Measurements from ENCODE around the gene SSR1. TPM values are rescaled to one million over a fixed set of nuclear protein-coding genes. Genes with fewer than 3 reads are reported as not detected.
A peak's percentile ranks its signal among the peaks of the same experiment; 100 is the strongest.

Gene SSR1
- total RNA-seq, 4 donors from 2014 or later: 39.5 to 122 (median 80.8) TPM

- TF ChIP-seq CTCF (IDR thresholded peaks at IDR 0.05) (peak; percentile 76 to 90 (median 88)), POLR2A (IDR thresholded peaks at IDR 0.05) (no peak)
- WGBS, 2 donors: 5 to 10% methylated on average over 7 of the region's 7 CpGs
- H3K4me1 ChIP-seq: peaks cover 0 to 50% (median 20%) of the 10 kb centered on the region in 3 donors
- peaks cover 26 to 79% (median 31%) of the 10 kb centered on the region in 3 donors for H3K36me3 ChIP-seq
- intact Hi-C loops (cut with DNase I): loop anchor here (10.0 kb wide), 1 partner anchor 559 kb away; no protein-coding TSS in a partner anchor
- H3K4me3 ChIP-seq: no peak overlapping the region
- H3K9me3 ChIP-seq: no peaks in the 10 kb centered on the region
- no peaks in the 10 kb centered on the region for H3K27me3 ChIP-seq
- H3K27ac ChIP-seq: peak overlapping the region; percentile 53 to 80 (median 70)
- DNase-seq: no peak
Observed at GRCh38 chr6:7243179-7243981, 69.6 kb downstream of the SSR1 start.

- Histone ChIP-seq H3K4me3 (no peak overlapping the region), H3K36me3 (peaks cover 20 to 73% (median 25%) of the 10 kb centered on the region in 3 donors), H3K4me1 (peaks cover 3 to 56% (median 20%) of the 10 kb centered on the region in 3 donors), H3K9me3 (no peaks in the 10 kb centered on the region), H3K27ac (peak overlapping the region; percentile 53 to 80 (median 70)), H3K27me3 (no peaks in the 10 kb centered on the region)
- intact Hi-C loops (cut with DNase I): loop anchor here (10.0 kb wide), 1 partner anchor 558 kb away; no protein-coding TSS in a partner anchor
- DNase-seq: no peak
- 63 to 89% methylated on average over 3 to 4 of the region's 4 CpGs for WGBS, 2 donors
- TF ChIP-seq POLR2A (IDR thresholded peaks at IDR 0.05) (no peak), CTCF (IDR thresholded peaks at IDR 0.05) (no peak)
Observed at GRCh38 chr6:7242835-7243178, 70.2 kb downstream of the SSR1 start.

- no peaks in the 10 kb centered on the region for H3K9me3 ChIP-seq
- 66 to 70% methylated on average over 12 to 13 of the region's 13 CpGs for WGBS, 2 donors
- TF ChIP-seq CTCF (IDR thresholded peaks at IDR 0.05) (no peak), POLR2A (IDR thresholded peaks at IDR 0.05) (no peak)
- peaks cover 12 to 68% (median 17%) of the 10 kb centered on the region in 3 donors for H3K36me3 ChIP-seq
- H3K4me1 ChIP-seq: peaks cover 11 to 64% (median 22%) of the 10 kb centered on the region in 3 donors
- no peak for DNase-seq
- H3K27ac ChIP-seq: peak overlapping the region; percentile 53 to 80 (median 70)
- intact Hi-C loops (cut with DNase I): loop anchor here (10.0 kb wide), 1 partner anchor 557 kb away; no protein-coding TSS in a partner anchor
- no peak overlapping the region for H3K4me3 ChIP-seq
- H3K27me3 ChIP-seq: no peaks in the 10 kb centered on the region
Observed at GRCh38 chr6:7241709-7242645, 71.0 kb downstream of the SSR1 start.

- Histone ChIP-seq H3K9me3 (no peaks in the 10 kb centered on the region), H3K36me3 (peaks cover 3 to 61% (median 10%) of the 10 kb centered on the region in 3 donors), H3K4me3 (no peak overlapping the region), H3K27me3 (no peaks in the 10 kb centered on the region), H3K27ac (peak overlapping the region; percentile 51 to 80 (median 70)), H3K4me1 (peaks cover 13 to 72% (median 28%) of the 10 kb centered on the region in 3 donors)
- TF ChIP-seq CTCF (IDR thresholded peaks at IDR 0.05) (no peak), POLR2A (IDR thresholded peaks at IDR 0.05) (no peak)
- intact Hi-C loops (cut with DNase I): loop anchor here (10.0 kb wide), 1 partner anchor 556 kb away; no protein-coding TSS in a partner anchor
- WGBS, 2 donors: 87 to 88% methylated on average over 8 to 10 of the region's 10 CpGs
- DNase-seq: no peak
Observed at GRCh38 chr6:7241160-7241559, 71.8 kb downstream of the SSR1 start.

All from esophagus squamous epithelium (tissue), 5 donors.